HG02840 (cell line): ENCODE results near the gene SPON1.
"Not testable (repeated sequence)": the region's sequence is repeated elsewhere in the genome, so short reads cannot be mapped to it uniquely, and the experiment has no call there.

Experiments
- ATAC-seq: cut with Tn5 transposase; IDR thresholded peaks from one replicate; pipeline ENCODE4 v1.9.1; 2021; ENCODE audit warnings: mild to moderate bottlenecking, moderate library complexity, moderate number of reproducible peaks; ENCODE audit not compliant: unreplicated experiment, low FRiP score

SPON1 gene

GRCh38 chr11:14259186-14259784 is 296.8 kb downstream of the SPON1 start:
- ATAC-seq, result no peak

- no peak for ATAC-seq
Observed at GRCh38 chr11:14259878-14260277, 297.4 kb downstream of the SPON1 start.

- no peak for ATAC-seq
Observed at GRCh38 chr11:14261066-14261465, 298.5 kb downstream of the SPON1 start.

- no peak for ATAC-seq
Observed at GRCh38 chr11:14262271-14262846, 299.8 kb downstream of the SPON1 start.

GRCh38 chr11:14264966-14265365 is 302.4 kb downstream of the SPON1 start:
- ATAC-seq, result no peak

- ATAC-seq, result no peak
Observed at GRCh38 chr11:14266622-14267021, 304.1 kb downstream of the SPON1 start.

- ATAC-seq, result no peak
Observed at GRCh38 chr11:14267861-14268635, 305.5 kb downstream of the SPON1 start.

GRCh38 chr11:14269692-14270573 is 307.4 kb downstream of the SPON1 start:
- no peak for ATAC-seq

- no peak for ATAC-seq
Observed at GRCh38 chr11:14270690-14271542, 308.4 kb downstream of the SPON1 start.

- no peak for ATAC-seq
Observed at GRCh38 chr11:14273895-14274294, 311.4 kb downstream of the SPON1 start.

- ATAC-seq, result no peak
Observed at GRCh38 chr11:14275076-14275475, 312.6 kb downstream of the SPON1 start.

- ATAC-seq, result not testable (repeated sequence)
Observed at GRCh38 chr11:14278869-14279268, 316.3 kb downstream of the SPON1 start.

- no peak for ATAC-seq
Observed at GRCh38 chr11:14288189-14288935, 325.8 kb downstream of the SPON1 start.

- no peak for ATAC-seq
Observed at GRCh38 chr11:14290422-14290821, 327.9 kb downstream of the SPON1 start.

GRCh38 chr11:14299921-14300320 is 337.4 kb downstream of the SPON1 start:
- no peak for ATAC-seq

- ATAC-seq, result peak; percentile 69
Observed at GRCh38 chr11:14300661-14301304, 338.3 kb downstream of the SPON1 start.

- ATAC-seq, result no peak
Observed at GRCh38 chr11:14304601-14305000, 342.1 kb downstream of the SPON1 start.

GRCh38 chr11:14305649-14306048 is 343.1 kb downstream of the SPON1 start:
- no peak for ATAC-seq

GRCh38 chr11:14306481-14306880 is 344.0 kb downstream of the SPON1 start:
- ATAC-seq, result no peak
